Measurements from ENCODE around the gene QRICH1.

- TF ChIP-seq USF2 (CRISPR knock-in tag; IDR thresholded peaks at IDR 0.05) = no peak
- TF ChIP-seq CTCF (IDR thresholded peaks at IDR 0.05) = no peak
- no peak for TF ChIP-seq ATF2 (CRISPR knock-in tag; IDR thresholded peaks at IDR 0.05; ENCODE audit: borderline replicate concordance, low read depth)
Measured at GRCh38 chr3:49133226-49133951, 39.5 kb upstream of the QRICH1 start.

Measured in WTC11 (cell line).